Measurements from ENCODE around the gene COQ8A. TPM values are rescaled to one million over a fixed set of nuclear protein-coding genes. Genes with fewer than 3 reads are reported as not detected.
A peak's percentile ranks its signal among the peaks of the same experiment; 100 is the strongest.

The COQ8A gene
- total RNA-seq, 2 experiments from 2014 or later = 25.3 to 27.2 TPM

GRCh38 chr1:226987179-226987536 lies 47.1 kb downstream of the COQ8A start:
- H3K4me1 Mint-ChIP-seq (ENCODE audit: low read depth) = peaks cover 24% of the 10 kb centered on the region
- POLR2A ChIA-PET = no interaction called here
- CTCF ChIA-PET = no interaction called here
- intact Hi-C loops (cut with micrococcal nuclease) = no loop called here
- TF ChIP-seq, protein P1, sequence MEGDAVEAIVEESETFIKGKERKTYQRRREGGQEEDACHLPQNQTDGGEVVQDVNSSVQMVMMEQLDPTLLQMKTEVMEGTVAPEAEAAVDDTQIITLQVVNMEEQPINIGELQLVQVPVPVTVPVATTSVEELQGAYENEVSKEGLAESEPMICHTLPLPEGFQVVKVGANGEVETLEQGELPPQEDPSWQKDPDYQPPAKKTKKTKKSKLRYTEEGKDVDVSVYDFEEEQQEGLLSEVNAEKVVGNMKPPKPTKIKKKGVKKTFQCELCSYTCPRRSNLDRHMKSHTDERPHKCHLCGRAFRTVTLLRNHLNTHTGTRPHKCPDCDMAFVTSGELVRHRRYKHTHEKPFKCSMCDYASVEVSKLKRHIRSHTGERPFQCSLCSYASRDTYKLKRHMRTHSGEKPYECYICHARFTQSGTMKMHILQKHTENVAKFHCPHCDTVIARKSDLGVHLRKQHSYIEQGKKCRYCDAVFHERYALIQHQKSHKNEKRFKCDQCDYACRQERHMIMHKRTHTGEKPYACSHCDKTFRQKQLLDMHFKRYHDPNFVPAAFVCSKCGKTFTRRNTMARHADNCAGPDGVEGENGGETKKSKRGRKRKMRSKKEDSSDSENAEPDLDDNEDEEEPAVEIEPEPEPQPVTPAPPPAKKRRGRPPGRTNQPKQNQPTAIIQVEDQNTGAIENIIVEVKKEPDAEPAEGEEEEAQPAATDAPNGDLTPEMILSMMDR (IDR thresholded peaks at IDR 0.05) = no peak
- no peak overlapping the region for H3K27ac Mint-ChIP-seq
- DNase-seq (no peak), ATAC-seq (no peak)
- H3K27me3 Mint-ChIP-seq = no peaks in the 10 kb centered on the region
- no peak overlapping the region for H3K4me3 Mint-ChIP-seq
- no peaks in the 10 kb centered on the region for H3K9me3 Mint-ChIP-seq
- peaks cover 11% of the 10 kb centered on the region for H3K36me3 Mint-ChIP-seq (ENCODE audit: low read depth)

DNA sequence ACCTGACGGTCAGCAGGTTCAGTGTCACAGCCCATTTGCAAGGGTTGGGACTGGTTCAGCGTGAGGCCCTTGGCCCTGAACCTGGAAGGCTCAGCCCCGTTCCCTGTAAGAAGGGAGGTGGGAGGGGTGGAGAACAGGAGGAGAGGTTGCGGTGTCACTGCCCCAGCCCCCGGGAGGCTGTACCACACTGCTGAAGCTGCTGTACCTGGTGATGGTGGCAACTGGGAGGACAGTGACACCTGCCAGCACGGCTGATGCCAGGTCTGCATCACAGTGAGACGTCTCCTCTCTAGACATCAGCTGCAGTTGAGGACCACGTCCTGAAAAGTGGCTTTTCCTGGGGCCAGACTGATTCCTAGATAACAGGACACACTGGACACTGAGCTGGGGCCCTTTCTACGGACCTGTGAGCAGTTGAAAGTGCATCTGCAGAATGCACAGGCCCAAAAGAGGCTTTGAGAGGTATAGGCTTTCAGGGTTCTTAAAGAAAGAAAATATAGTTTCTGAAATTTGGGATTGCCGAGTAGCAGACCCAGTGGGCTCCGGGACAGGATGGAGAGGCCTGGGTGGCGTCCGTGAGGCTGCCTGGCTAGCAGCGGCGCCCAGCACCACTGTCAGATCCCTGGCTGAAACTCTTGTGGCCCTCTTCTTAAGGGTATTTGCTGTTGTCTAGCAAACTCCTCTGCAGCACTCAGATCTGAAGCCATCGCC lies 47.7 kb downstream of the COQ8A start:
- ChIA-PET POLR2A (interaction anchor here (2.0 kb wide), 1 partner anchor 49 kb away, joined by 7 read pairs; the partner anchor contains the start of gene COQ8A), CTCF (no interaction called here)
- Mint-ChIP-seq H3K36me3 (ENCODE audit: low read depth) (peaks cover 11% of the 10 kb centered on the region), H3K27ac (no peak overlapping the region), H3K9me3 (no peaks in the 10 kb centered on the region), H3K27me3 (no peaks in the 10 kb centered on the region), H3K4me1 (ENCODE audit: low read depth) (peaks cover 24% of the 10 kb centered on the region), H3K4me3 (no peak overlapping the region)
- ATAC-seq = no peak
- DNase-seq = no peak
- TF ChIP-seq, protein P1 (IDR thresholded peaks at IDR 0.05) = no peak
- intact Hi-C loops (cut with micrococcal nuclease) = no loop called here

GRCh38 chr1:226988334-226988666 lies 48.2 kb downstream of the COQ8A start:
- CTCF ChIA-PET = no interaction called here
- peaks cover 24% of the 10 kb centered on the region for H3K4me1 Mint-ChIP-seq (ENCODE audit: low read depth)
- H3K27ac Mint-ChIP-seq = peak overlapping the region; percentile 87
- POLR2A ChIA-PET = interaction anchor here (2.0 kb wide), 1 partner anchor 49 kb away, joined by 7 read pairs; the partner anchor contains the start of gene COQ8A
- peaks cover 7% of the 10 kb centered on the region for H3K36me3 Mint-ChIP-seq (ENCODE audit: low read depth)
- ATAC-seq = no peak
- H3K27me3 Mint-ChIP-seq = no peaks in the 10 kb centered on the region
- H3K9me3 Mint-ChIP-seq = no peaks in the 10 kb centered on the region
- TF ChIP-seq, protein P1 (IDR thresholded peaks at IDR 0.05) = no peak
- intact Hi-C loops (cut with micrococcal nuclease) = no loop called here
- no peak overlapping the region for H3K4me3 Mint-ChIP-seq
- no peak for DNase-seq

DNA sequence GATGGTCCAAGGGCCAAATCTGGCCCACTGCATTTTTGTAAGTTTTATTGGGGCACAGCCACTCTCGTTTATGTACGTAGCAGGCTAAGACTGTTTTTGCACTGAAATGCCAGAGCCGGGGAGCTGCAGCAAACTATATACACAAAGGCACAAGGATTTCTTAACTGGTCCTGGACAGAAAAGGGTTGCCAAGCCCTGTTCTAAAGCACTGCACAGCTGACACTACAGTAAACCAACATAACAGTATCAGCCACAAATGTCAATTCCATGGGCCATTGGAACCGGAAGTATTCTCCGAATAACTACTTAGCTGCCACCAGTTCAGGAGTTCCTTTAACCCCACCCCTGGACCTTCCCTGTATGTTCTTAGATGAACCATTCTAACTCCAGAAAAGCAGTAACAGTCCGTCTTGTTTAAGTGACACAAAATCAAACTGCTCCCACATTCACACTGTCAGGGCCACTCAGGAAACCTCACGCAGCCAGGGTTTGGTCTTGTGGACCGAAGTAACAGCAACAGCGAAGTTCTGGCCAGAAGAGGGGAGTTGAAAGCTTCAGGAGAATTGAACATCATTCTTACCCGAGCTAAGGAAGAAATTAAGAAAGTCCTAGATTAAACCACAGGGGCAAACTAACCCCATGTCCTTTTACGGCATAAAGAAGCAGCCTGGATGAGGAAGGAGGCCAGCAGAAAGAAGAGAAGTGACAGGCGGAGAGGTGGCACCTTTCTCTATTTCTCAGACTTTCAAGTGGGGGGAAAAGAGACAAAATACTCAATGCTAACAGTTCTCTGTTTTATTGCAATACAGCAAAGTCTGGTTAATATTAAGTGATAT lies 49.2 kb downstream of the COQ8A start:
- Mint-ChIP-seq H3K27me3 (no peaks in the 10 kb centered on the region), H3K4me3 (no peak overlapping the region), H3K27ac (peak overlapping the region; percentile 87), H3K36me3 (ENCODE audit: low read depth) (peaks cover 7% of the 10 kb centered on the region), H3K9me3 (no peaks in the 10 kb centered on the region), H3K4me1 (ENCODE audit: low read depth) (peaks cover 24% of the 10 kb centered on the region)
- CTCF ChIA-PET = no interaction called here
- POLR2A ChIA-PET = interaction anchor here (2.0 kb wide), 1 partner anchor 50 kb away, joined by 7 read pairs; the partner anchor contains the start of gene COQ8A
- ATAC-seq (no peak), DNase-seq (no peak)
- TF ChIP-seq, protein P1 (IDR thresholded peaks at IDR 0.05) = no peak
- intact Hi-C loops (cut with micrococcal nuclease) = no loop called here

All from activated CD8-positive, alpha-beta T cell treated with anti-CD3 and anti-CD28 coated beads for 36 hours (primary cell).